ENCODE results near the gene SMC4. TPM values are rescaled to one million over a fixed set of nuclear protein-coding genes. Genes with fewer than 3 reads are reported as not detected.
A peak's percentile ranks its signal among the peaks of the same experiment; 100 is the strongest.

Gene SMC4
- total RNA-seq, 4 donors from 2014 or later = 25.5 to 53.5 (median 40.7) TPM

- Histone ChIP-seq H3K27me3 (no peaks in the 10 kb centered on the region), H3K36me3 (peaks cover 0 to 4% of the 10 kb centered on the region in 2 donors), H3K4me3 (replicated peaks in 1 of 3) (no peak overlapping the region), H3K9me3 (no peaks in the 10 kb centered on the region), H3K27ac (no peak overlapping the region), H3K4me1 (peaks cover 3 to 9% of the 10 kb centered on the region in 2 donors)
- intact Hi-C loops (cut with DNase I) = no loop called here
- DNase-seq = no peak
- TF ChIP-seq POLR2A (IDR thresholded peaks at IDR 0.05) (no peak), CTCF (IDR thresholded peaks at IDR 0.05) (no peak)
- WGBS, 2 donors = 79 to 97% methylated on average over 1 of the region's 1 CpG
Observed at GRCh38 chr3:160369784-160370183, 29.7 kb upstream of the SMC4 start.

GRCh38 chr3:160370987-160371857, 28.2 kb upstream of the SMC4 start:
- Histone ChIP-seq H3K4me3 (replicated peaks in 1 of 3) (no peak overlapping the region), H3K9me3 (no peaks in the 10 kb centered on the region), H3K4me1 (peaks cover 3 to 9% of the 10 kb centered on the region in 2 donors), H3K27ac (no peak overlapping the region), H3K36me3 (peaks cover 0 to 4% of the 10 kb centered on the region in 2 donors), H3K27me3 (no peaks in the 10 kb centered on the region)
- intact Hi-C loops (cut with DNase I) = no loop called here
- WGBS, 2 donors = 58 to 64% methylated on average over 6 of the region's 6 CpGs
- DNase-seq = peak; percentile 73 to 81
- TF ChIP-seq POLR2A (IDR thresholded peaks at IDR 0.05) = no peak
- TF ChIP-seq CTCF (IDR thresholded peaks at IDR 0.05) = no peak

GRCh38 chr3:160372780-160373179, 26.7 kb upstream of the SMC4 start:
- TF ChIP-seq POLR2A (IDR thresholded peaks at IDR 0.05) (no peak), CTCF (IDR thresholded peaks at IDR 0.05) (no peak)
- no peak for DNase-seq
- H3K9me3 ChIP-seq = no peaks in the 10 kb centered on the region
- H3K4me3 ChIP-seq (replicated peaks in 1 of 3) = no peak overlapping the region
- H3K27me3 ChIP-seq = no peaks in the 10 kb centered on the region
- no peak overlapping the region for H3K27ac ChIP-seq
- H3K4me1 ChIP-seq = peaks cover 3 to 9% of the 10 kb centered on the region in 2 donors
- intact Hi-C loops (cut with DNase I) = no loop called here
- H3K36me3 ChIP-seq = peaks cover 0 to 9% of the 10 kb centered on the region in 2 donors

- TF ChIP-seq POLR2A (IDR thresholded peaks at IDR 0.05) = no peak
- TF ChIP-seq CTCF (IDR thresholded peaks at IDR 0.05) = no peak
- Histone ChIP-seq H3K4me1 (peaks cover 3 to 9% of the 10 kb centered on the region in 2 donors), H3K4me3 (replicated peaks in 1 of 3) (no peak overlapping the region), H3K36me3 (peaks cover 0 to 9% of the 10 kb centered on the region in 2 donors), H3K9me3 (no peaks in the 10 kb centered on the region), H3K27ac (no peak overlapping the region), H3K27me3 (no peaks in the 10 kb centered on the region)
- WGBS, 2 donors = 94 to 98% methylated on average over 2 of the region's 2 CpGs
- intact Hi-C loops (cut with DNase I) = no loop called here
- no peak for DNase-seq
Observed at GRCh38 chr3:160373655-160374054, 25.8 kb upstream of the SMC4 start.

GRCh38 chr3:160374472-160374871, 25.0 kb upstream of the SMC4 start:
- Histone ChIP-seq H3K9me3 (no peaks in the 10 kb centered on the region), H3K36me3 (peaks cover 0 to 9% of the 10 kb centered on the region in 2 donors), H3K27ac (no peak overlapping the region), H3K4me3 (replicated peaks in 1 of 3) (no peak overlapping the region), H3K27me3 (no peaks in the 10 kb centered on the region), H3K4me1 (peaks cover 3 to 9% of the 10 kb centered on the region in 2 donors)
- DNase-seq = no peak
- TF ChIP-seq POLR2A (IDR thresholded peaks at IDR 0.05) (no peak), CTCF (IDR thresholded peaks at IDR 0.05) (no peak)
- 92 to 93% methylated on average over 2 of the region's 2 CpGs for WGBS, 2 donors
- intact Hi-C loops (cut with DNase I) = no loop called here

Data from thyroid gland (tissue), 4 donors.